Vagina (tissue), 2 donors: Measurements from ENCODE around the gene COL23A1.

Experiments used
- CTCF ChIP-seq, 3 experiments: fragments of 450-650 bp in 2 of 3; fragments of 200-600 bp in 1 of 3; sonication (generic) in 1 of 3; IDR thresholded peaks; one replicate each; pipeline ENCODE4 v1.5.1; 2017 to 2019; ENCODE audit warnings: antibody characterized with exemption in 3 of 3, mild to moderate bottlenecking in 2 of 3, moderate library complexity in 2 of 3
- POLR2A ChIP-seq, 2 donors: fragments of 450-650 bp; IDR thresholded peaks; one replicate each; pipeline ENCODE4 v1.6.1; 2017; ENCODE audit warnings: antibody characterized with exemption in 2 of 2, mild to moderate bottlenecking in 2 of 2, moderate library complexity in 2 of 2
- POLR2AphosphoS5 ChIP-seq, 2 donors: sonication (generic); formaldehyde crosslinking; IDR thresholded peaks; one replicate each; pipeline ENCODE4 v1.9.0; 2017; ENCODE audit warnings: antibody characterized with exemption in 2 of 2, mild to moderate bottlenecking in 2 of 2, low read depth in 1 of 2; ENCODE audit not compliant: insufficient read depth in 1 of 2

- no peak for TF ChIP-seq CTCF (IDR thresholded peaks at IDR 0.05)
- TF ChIP-seq POLR2AphosphoS5 (IDR thresholded peaks at IDR 0.05; ENCODE audit: insufficient read depth in 1 of 2, low read depth in 1 of 2): no peak
- TF ChIP-seq POLR2A (IDR thresholded peaks at IDR 0.05): no peak
Observed at GRCh38 chr5:178418471-178419010, 171.7 kb downstream of the COL23A1 start.
